Iris pigment epithelial cell (primary cell): ENCODE results near the gene OBSCN.

Experiments
- DNase-seq: peaks from one replicate; pipeline ENCODE4 v3.0.0-alpha.2; 2011; ENCODE audit warnings: low read depth

The OBSCN gene

GRCh38 chr1:228405200-228405978 lies 197.5 kb downstream of the OBSCN start:
- peak; percentile 30 for DNase-seq

- peak; percentile 50 for DNase-seq
These were observed 198.1 kb downstream of the OBSCN start for GRCh38 chr1:228405979-228406228.

- DNase-seq: no peak
These were observed 199.5 kb downstream of the OBSCN start for GRCh38 chr1:228407106-228408040.

- DNase-seq: no peak
These were observed 200.4 kb downstream of the OBSCN start for GRCh38 chr1:228408041-228408868.

GRCh38 chr1:228408869-228409805 lies 201.3 kb downstream of the OBSCN start:
- DNase-seq: no peak

GRCh38 chr1:228410015-228410414 lies 202.2 kb downstream of the OBSCN start:
- DNase-seq: peak; percentile 62

- DNase-seq: no peak
These were observed 202.8 kb downstream of the OBSCN start for GRCh38 chr1:228410671-228411070.

- no peak for DNase-seq
These were observed 203.3 kb downstream of the OBSCN start for GRCh38 chr1:228411121-228411520.

GRCh38 chr1:228411548-228412430 lies 203.9 kb downstream of the OBSCN start:
- DNase-seq: no peak

GRCh38 chr1:228413241-228414010 lies 205.6 kb downstream of the OBSCN start:
- no peak for DNase-seq

GRCh38 chr1:228414511-228415211 lies 206.8 kb downstream of the OBSCN start:
- no peak for DNase-seq

- DNase-seq: no peak
These were observed 207.4 kb downstream of the OBSCN start for GRCh38 chr1:228415221-228415620.

GRCh38 chr1:228415853-228416216 lies 208.0 kb downstream of the OBSCN start:
- DNase-seq: no peak

GRCh38 chr1:228416217-228416933 lies 208.5 kb downstream of the OBSCN start, which contains the start of gene TRIM17:
TRIM17 (minus strand) TSS chr1:228416861; CDS start chr1:228415072, 1,789 bp downstream.
- DNase-seq: no peak

GRCh38 chr1:228417061-228417460 lies 209.2 kb downstream of the OBSCN start:
- no peak for DNase-seq

GRCh38 chr1:228417483-228418203 lies 209.8 kb downstream of the OBSCN start:
- no peak for DNase-seq
